NCI-H446 (cell line): ENCODE results near the gene CACNA1G.

Experiments
- DNase-seq, 2 experiments: peaks; one replicate each; lab custom pipeline; 2025; lab: John Stamatoyannopoulos, UW

CACNA1G gene

GRCh38 chr17:50632637-50633036 lies 72.1 kb downstream of the CACNA1G start:
- no peak for DNase-seq

DNA sequence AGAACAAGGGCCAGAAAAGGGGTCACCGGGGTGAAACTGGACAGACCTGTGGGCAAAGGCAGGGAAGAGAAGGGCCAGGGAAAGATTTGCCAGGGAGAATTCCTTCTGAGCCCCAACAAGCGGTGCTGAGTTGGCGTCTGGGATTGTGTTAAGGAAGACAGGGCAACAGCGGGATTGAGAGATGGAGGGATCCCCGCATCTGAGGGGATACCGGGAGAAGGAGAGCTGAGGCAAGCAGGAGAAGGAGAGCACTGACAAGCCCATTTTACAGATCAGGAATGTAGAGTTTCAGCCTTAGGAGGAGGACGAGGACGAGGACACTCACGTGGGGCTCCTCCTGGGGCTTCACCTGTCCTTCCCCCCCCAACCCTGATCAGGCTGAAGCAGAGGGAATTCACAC lies 73.2 kb downstream of the CACNA1G start:
- no peak for DNase-seq

- no peak for DNase-seq
Measured at GRCh38 chr17:50634224-50634914, 73.9 kb downstream of the CACNA1G start, which contains the start of gene ABCC3. TSS of gene ABCC3 (plus strand) at chr17:50634881. CDS start at chr17:50634937, 56 bp downstream.

GRCh38 chr17:50634915-50635731 lies 74.6 kb downstream of the CACNA1G start:
- no peak for DNase-seq

DNA sequence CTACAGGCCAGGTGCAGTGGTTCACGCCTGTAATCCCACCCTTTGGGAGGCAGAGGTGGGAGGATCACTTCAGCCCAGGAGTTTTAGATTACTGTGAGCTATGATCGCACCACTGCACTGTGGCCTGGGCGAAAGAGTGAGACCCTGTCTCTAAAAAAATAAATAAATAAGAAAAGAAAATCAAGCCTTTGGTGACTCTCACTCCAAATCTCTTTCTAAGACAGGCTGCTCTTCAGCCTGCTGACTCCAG lies 75.1 kb downstream of the CACNA1G start:
- no peak for DNase-seq

DNA sequence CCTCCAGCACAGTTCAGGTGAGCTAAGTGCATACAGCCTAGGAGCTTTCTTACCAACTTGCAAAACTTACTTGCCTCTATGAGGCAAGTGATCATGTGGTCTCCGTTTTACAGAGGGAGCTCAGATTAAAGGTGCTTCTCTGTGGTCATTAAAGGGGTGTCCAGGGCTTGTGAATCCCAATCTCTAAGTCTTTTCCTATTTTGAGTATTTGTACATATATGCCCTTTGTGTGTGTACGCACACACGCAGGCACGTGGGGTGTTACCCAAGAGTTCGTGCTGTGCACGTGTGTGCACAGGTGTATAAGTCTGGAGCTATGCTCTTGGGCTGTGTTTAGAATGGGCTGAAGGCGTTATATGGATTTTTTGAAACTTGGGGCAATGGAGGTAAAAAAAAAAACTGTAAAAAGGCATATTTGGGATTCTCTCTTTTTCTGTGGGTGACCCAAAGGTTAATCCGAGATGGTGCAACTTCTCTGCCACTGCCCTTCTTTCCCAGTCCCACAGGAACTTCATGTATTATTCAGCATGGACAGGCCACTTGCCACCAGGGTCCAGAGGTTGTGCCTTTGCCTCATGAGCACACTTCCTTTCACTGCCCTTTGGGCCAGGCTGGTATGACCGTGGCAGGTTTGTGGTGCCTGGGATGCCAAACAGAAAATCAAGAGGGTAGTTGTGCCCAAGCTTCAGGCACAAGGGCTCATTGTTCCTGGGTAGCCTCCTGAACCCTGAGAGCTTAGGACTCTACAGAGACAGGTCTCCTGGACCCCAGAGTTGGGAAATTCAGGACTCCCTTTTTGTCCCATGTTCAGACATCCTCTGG lies 75.7 kb downstream of the CACNA1G start:
- no peak for DNase-seq

DNA sequence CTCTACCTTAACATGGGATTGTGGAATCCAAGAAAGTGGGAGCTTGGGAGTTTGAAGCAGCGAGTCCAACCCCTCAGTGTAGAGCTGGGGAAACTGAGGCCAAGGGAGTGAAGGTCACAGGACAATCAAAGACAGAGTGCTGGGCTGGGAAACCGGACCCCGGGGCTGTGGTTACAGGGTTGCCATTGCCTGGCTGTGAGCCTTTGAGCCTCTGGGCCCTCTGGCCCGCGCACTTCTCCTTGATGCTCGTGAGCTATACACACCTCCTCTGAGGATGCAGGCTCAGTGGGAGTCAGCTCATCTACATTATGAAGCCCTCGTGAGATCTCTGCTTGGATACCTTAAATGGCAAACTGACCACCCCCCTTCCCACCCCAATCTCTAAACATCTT lies 76.3 kb downstream of the CACNA1G start:
- DNase-seq: no peak

DNA sequence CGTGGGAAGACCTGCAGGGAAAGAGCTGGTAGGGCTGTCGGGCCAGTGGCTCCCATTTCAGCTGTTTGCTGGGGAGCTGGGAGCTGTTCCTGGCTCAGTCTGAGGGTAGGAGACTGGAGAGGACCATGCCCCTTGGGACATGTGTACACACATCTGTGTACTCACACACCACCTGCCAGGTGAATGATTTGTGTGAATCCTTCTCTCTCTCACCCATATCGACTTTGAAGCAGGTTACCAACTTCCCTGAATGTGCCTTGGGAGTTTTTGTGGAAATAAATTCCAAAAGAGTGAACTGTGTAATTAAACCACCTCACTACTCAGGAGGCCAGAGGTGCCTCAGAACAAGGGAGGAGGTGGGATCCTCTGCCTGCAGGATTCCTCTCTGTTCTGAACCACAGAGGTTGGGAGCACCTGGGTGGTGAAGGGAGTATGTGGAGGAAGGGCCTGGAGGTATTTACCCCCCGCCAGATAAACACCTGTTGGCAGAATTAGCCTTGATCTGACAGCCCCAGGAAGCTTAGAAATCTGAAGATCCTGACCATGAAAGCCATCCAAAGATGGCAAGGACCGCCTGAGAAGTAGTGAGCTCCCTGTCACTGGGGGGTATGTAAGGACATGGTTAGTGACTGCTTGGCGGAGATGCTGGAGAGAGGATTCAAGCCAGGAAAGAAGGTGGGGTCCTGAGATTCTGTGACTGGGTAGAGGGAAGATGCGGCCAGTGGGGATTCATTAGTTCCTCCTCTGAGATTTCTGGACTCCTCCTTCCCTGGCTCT lies 77.5 kb downstream of the CACNA1G start:
- DNase-seq: no peak

DNA sequence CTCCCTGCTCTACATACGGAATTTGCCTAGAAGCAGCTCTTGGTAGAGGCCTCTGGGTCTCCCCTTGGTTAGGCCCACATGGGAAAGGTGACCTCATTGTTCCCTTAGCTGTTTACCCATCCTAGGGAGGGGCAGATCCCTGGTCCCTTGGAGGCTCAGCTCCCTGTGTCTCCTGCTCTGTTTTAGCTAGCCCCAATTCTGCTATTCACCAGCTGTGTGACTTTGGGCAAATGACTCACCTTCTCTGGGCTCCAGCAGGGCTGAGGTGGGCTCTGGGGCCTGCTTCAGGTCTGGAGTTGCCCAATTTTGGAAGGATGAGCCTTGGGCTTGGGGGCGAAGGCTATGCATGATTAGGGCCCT lies 78.1 kb downstream of the CACNA1G start:
- DNase-seq: no peak

DNA sequence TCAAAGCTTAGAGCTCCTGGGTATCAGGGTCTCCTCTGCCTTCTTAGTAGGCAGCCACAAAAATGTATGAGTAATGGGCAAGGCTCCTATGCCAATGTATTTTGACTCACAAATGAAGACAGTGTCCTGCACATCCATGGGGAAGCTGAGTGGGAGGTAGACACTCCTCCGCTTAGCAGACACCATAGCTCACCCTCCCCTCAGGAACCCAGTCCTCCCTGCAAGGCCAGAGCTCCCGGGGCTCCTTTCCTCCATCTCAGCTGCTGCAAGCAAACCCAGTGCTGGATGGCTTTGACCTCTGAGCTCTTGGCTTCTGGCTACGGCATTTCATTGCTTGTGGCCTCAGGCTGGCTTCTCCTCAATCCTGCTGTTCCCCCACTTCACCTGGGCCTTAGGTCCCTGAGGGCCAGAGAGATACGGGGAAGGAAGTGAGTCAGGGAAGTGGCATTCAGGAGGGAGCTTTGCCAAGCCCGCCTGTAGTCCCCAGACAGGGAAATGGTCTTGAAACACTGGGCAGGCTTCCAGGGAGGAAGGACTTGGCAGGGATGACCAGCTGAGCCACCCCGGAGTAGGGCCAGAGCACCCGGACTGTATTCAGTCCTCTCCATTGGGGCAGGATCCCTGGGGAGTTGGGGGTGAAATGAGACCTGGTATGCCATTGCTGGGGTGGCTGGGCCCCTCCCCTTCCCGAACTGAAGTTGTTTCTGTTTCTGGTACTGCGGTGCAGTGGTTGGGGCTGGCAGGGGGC lies 78.6 kb downstream of the CACNA1G start:
- DNase-seq: peak; percentile 80 to 84

GRCh38 chr17:50640686-50641351 lies 80.3 kb downstream of the CACNA1G start:
- DNase-seq: no peak

DNA sequence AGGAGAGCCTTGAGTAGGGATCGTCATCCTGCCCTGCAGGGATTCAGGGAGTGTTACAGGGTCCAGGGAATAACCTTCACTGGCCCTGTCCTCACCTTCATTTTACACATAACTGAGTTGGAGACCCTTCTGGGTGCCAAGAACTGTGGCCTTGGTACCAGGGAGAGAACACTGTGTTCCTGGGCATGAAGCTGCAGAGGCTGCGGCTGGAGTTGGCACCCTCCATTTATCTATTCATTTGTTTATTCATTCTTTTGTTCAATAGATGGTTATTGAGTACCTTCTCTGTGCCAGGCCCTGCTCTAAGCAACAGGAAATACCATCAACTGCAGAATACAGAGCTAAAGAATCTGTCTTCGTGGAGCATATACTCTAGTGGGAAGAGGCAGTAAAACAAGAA lies 80.8 kb downstream of the CACNA1G start:
- DNase-seq: no peak

GRCh38 chr17:50642071-50642721 lies 81.7 kb downstream of the CACNA1G start:
- DNase-seq: no peak

- DNase-seq: no peak
Measured at GRCh38 chr17:50642722-50643656, 82.5 kb downstream of the CACNA1G start.

DNA sequence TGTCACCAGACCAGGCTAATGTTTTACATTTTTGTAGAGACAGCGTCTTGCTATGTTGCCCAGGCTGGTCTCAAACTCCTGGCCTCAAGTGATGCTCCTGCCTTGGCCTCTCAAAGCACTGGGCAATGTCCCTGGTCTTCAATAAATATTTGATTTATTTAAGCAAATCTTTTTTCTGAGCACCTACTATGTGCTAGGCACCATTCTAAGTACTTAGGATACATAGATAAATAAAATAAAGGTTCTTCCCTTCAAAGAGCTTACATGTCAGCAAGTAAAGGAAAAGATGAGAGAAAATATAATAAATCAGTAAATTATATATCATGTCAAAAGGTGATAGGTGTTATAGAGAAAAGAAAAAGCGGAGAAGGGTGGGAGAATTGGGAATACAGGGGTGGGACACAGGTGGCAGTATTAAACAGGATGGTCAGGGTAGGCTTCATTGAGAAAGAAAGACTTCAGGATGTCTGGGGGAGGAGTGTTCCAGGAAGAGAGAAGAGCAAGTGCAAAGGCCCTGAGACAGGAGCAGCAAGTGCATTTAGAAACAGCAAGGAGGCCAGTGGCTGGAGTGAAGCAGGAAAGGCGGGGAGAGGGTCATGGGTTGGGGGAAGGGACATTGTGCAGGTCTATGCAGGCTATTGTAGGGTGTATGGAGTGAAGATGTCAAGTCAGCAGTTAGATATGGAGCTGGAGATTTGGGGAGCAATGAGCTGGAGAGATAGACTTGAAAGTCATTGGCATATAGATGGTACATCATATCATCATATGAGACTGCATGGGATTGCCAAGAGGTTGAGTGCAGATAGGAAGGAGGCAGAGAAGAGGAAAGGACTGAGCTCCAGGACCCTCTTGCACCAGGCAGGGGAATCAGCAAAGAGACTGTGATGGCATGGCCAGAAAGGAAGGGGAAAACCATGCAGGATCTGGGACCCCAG lies 85.5 kb downstream of the CACNA1G start:
- DNase-seq: no peak

GRCh38 chr17:50647187-50647586 lies 86.7 kb downstream of the CACNA1G start:
- no peak for DNase-seq

DNA sequence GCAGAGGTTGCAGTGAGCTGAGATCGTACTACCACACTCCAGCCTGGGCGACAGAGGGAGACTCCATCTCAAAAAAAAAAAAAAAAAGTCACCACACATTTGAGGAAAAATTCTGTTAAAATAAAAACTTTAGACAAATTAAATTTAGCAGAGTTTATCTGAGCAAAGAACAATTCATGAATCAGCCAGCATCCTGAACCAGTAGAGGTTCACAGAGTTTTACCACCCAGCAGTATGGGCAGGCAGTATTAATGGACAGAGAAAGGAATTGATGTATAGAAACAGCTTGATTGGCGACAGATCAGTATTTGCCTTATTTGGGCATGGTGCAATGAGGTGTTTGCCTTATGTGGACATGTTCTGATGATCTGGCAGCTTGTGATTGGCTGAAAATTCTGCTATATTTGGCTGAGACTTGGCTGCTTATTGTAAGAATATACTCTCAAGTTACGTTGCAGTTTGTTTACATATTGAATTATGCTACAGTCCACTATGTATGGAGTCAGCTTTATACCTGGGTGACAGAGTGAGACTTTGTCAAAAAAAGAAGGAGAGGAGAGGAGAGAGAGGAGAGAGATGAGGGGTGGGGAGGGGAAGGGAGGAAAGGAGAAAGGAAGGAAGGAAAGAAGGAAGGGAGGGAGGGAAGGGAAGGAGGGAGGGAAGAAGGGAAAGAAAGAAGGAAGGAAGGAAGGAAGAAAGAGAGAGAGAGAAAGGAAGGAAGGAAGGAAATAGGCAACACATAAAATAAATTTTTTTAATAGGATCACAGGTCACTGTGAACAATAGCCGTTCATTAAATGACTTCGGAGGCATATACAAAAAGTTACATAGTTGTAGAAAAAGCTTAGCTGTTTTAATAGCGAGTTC lies 88.8 kb downstream of the CACNA1G start:
- DNase-seq: no peak
